GM18858 (cell line): ENCODE results near the gene RABL3.
"Not testable (repeated sequence)": the region's sequence is repeated elsewhere in the genome, so short reads cannot be mapped to it uniquely, and the experiment has no call there.

Source experiments
- ATAC-seq: cut with Tn5 transposase; IDR thresholded peaks from one replicate; pipeline ENCODE4 v1.9.1; 2021; ENCODE audit not compliant: unreplicated experiment

RABL3 gene

GRCh38 chr3:120649830-120650233, 92.5 kb downstream of the RABL3 start:
- ATAC-seq: no peak

- ATAC-seq: no peak
Observed at GRCh38 chr3:120648290-120648689, 94.0 kb downstream of the RABL3 start.

GRCh38 chr3:120646771-120647432, 95.4 kb downstream of the RABL3 start:
- ATAC-seq: no peak

- ATAC-seq: no peak
Observed at GRCh38 chr3:120645083-120645845, 97.1 kb downstream of the RABL3 start.

GRCh38 chr3:120642368-120642948, 99.9 kb downstream of the RABL3 start:
- ATAC-seq: no peak

GRCh38 chr3:120641696-120642246, 100.5 kb downstream of the RABL3 start:
- no peak for ATAC-seq

GRCh38 chr3:120640231-120640630, 102.1 kb downstream of the RABL3 start:
- no peak for ATAC-seq

GRCh38 chr3:120638820-120639219, 103.5 kb downstream of the RABL3 start:
- not testable (repeated sequence) for ATAC-seq

- ATAC-seq: no peak
Observed at GRCh38 chr3:120637851-120638559, 104.3 kb downstream of the RABL3 start.

- ATAC-seq: no peak
Observed at GRCh38 chr3:120636795-120637401, 105.4 kb downstream of the RABL3 start.
